Activated T-cell treated with anti-CD3 and anti-CD28 coated beads for 4 hours (primary cell): ENCODE measurements around the gene NFE2L2.
A peak's percentile ranks its signal among the peaks of the same experiment; 100 is the strongest.
"Not testable (repeated sequence)": the region's sequence is repeated elsewhere in the genome, so short reads cannot be mapped to it uniquely, and the experiment has no call there.

Experiments
- DNase-seq: peaks from one replicate; pipeline ENCODE4 v3.0.0-alpha.2; 2020

Gene NFE2L2

GRCh38 chr2:177279847-177280246 lies 15.3 kb upstream of the NFE2L2 start:
- no peak for DNase-seq

- DNase-seq: no peak
Observed at GRCh38 chr2:177275743-177276055, 11.2 kb upstream of the NFE2L2 start.

DNA sequence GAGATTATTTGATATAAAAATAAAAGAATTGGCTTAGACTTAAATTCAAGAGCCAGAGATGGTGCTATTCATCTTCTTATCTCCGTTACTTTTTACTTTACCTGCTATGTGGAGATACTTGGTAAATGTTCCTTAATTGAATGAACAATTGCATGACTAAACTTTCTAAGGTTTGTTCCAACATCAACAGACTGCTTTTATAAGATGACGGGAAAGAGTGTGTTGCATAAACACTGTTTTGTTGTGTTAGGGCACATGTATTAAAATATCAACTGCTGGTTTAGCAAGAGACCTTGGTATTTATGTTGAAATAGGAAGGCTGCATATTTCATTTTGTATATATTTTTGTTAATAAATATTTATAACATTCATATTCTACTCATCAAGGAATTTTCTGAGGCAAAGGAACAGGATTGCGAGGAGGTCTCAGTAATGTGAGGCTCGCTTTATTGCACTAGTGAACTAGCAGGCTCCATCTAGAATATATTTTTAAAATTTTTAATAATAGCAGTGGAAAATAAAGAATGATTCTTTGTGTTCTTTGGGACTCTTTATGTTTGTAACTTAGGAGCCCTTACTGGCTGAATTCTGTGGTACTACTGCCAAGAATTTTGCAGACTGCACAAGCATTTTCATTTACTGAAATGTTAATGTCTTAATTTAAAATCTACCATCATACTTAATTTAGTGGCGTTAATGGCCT lies 10.7 kb upstream of the NFE2L2 start:
- DNase-seq: no peak

DNA sequence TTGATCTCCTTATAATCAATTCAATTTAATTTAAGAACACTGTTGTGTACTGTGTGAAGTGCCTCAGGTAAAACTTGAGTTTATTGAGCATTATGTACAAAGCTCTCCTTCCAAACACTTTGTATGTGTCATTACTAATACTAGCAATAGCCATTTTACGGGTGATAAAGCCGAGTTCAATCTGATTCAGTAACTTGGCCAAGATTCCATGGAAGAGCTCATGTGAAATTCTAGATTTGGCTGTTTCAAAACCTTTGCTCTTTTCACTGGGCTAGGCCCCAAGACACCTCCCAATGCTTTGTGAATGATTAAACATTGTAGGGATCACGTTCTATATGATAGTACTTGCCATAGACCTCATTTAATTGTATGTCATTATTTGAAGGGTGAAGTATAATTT lies 8.9 kb upstream of the NFE2L2 start:
- no peak for DNase-seq

DNA sequence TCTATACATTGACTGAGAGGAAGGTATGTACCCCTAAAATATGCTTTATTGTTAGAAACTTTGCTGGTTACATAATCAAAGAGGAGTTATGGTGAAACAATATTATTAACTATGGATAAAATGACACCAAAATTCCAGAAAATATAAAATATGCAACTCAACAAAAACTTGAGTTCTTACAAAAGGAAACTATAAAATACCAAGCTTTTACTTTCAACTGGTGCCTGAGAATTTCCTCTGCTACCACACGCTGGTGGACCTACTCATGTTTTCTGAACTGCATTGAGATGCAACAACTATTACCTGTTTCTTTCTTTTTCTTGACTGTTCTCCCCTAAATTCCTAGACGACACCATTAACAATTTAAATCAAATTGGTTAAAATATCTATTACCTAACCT lies 8.2 kb upstream of the NFE2L2 start:
- no peak for DNase-seq

- DNase-seq: no peak
Observed at GRCh38 chr2:177271981-177272666, 7.6 kb upstream of the NFE2L2 start.

DNA sequence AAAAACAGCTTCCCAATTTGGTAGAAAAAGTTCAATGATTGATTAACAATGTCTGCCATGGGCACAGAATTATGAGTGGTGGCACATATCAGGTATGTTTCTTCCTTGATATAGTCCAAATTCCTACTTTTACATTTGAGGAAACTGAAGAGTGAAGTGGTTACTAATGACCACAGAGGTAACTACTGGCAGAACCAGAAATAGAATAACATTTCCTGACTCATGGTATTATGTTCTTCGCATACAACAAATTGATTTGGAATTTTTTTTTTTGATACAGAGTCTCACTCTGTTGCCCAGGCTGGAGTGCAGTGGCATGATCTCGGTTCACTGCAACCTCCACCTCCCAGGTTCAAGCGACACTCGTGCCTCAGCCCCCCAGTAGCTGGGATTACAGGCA lies 6.0 kb upstream of the NFE2L2 start:
- no peak for DNase-seq

DNA sequence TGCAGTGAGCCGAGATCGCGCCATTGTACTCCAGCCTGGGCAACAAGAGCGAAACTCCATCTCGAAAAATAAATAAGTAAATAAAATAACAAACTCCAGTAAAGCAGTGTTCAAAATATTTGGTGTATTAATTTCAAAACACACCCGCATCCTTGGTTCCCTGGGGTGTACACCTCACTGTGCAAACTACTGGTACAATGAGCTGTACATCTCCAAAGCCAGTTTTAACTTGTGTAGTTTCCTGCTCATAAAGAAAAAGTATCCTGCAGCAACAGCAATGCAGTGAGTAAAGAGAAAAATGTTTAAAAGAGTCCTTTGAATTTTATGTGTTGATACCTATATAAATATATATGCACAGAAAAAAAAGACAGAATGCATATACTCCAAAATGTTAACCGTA lies 4.4 kb upstream of the NFE2L2 start:
- DNase-seq: no peak

DNA sequence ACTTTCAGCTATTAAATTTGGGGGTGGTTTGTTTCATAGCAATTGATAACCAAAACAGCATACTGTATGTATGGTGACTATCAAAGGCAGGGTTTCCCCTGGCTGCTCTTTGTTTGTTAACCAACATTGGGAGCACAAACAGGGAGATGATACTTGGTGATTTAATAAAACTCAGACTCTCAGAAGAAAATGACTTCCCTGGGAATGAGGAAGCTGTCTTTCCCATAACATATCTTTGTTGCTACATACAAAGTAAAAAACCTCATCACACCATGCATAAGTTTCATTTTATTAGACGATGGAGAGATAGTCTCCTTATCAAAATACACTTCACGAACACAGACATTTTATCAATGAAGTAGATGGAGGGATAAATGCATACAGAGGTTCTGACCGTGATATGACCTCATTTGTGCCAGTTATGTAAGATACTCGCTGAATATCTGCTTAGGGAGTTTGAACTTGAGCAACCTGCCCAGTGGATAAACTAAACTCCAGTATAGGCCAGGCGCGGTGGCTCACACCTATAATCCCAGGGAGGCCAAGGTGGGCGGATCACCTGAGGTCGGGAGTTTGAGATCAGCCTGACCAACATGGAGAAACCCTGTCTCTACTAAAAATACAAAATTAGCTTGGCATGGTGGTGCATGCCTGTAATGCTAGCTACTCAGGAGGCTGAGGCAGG lies 3.8 kb upstream of the NFE2L2 start:
- DNase-seq: no peak

- DNase-seq: not testable (repeated sequence)
Observed at GRCh38 chr2:177266955-177267354, 2.4 kb upstream of the NFE2L2 start.

- no peak for DNase-seq
Observed at GRCh38 chr2:177265824-177266817, 1.6 kb upstream of the NFE2L2 start.

DNA sequence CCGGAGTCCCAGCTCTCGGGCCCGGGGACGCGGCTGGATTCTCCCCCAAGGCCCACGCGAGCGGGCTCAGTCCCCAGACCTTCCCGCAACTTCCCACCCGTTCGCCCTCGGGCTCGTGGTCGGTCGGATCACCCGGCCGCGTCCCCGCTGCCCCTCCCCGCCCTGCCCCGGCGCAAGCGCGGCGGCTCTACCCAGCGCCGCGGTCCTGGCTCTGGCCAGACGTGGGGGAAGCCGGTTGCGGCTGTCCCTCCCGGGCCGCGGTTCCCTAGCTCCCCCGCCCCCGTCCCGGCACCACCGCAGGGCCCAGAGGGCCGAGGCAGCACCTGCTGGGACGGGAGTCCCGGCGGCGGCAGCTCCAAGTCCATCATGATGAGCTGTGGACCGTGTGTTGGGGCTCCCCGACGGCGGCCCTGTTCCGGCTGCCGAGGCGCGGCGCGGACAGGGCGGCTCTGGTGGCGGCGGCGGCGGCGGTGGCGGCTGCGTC lies 276 bp downstream of the NFE2L2 start:
- DNase-seq: peak; percentile 22

DNA sequence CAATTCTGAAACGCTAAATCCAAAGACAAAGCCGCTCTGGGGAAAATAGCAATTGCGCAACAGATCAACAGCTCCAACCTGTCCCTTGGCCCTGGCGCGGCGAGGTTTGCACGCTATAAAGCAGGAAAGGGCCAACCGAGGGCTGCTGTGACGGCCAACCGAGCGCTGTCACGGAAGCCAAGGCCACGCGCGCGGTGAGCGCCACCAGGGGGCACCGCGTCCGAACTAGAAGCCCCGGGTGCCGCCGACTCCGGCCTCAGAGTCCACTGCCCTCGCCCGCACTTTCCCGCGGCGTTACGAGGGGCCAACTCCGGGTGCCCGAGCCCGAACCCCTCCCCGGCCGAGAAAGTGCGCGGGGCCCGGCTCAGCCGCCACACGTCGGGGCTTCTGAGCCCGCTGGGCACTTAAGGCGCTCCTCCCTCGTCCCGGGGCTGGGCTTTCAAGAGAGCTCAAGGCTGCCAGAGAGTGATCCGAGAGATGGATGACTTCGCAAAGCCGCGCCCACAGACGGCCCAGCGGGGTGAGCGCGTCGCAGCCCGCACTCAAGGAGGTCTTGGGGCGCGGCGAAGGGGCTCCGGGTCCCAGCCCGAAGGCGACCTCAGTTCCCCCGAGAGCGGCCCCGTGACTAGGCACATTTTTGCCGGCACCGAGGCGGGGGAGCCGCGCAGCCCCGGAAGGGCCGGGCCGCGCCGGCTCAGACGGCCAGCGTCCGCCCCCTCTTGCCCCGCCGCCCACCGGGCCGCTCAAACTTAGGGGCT lies 897 bp downstream of the NFE2L2 start:
- DNase-seq: peak; percentile 88

DNA sequence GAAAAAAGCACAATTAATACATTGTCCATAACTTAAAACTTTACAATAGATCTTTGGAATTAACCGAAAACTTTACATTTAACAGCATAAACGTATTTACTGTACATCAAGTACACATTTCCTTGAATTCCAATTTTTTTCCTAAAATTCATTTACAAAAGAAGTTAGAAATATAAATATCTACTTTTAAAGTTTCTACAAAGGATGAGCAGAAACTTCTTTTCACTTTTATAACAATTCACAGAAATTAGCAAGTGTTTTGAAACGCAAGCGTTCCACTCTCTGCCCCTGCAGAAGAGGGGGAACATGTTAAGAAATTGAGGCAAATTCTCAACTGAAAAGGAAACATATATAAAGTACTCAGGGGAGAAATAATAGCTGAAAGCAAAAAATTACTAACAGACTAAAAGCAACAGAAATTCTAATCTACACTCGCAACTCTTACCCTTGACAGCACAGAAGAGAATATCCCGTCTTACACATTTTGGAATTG lies 1.5 kb downstream of the NFE2L2 start:
- no peak for DNase-seq

- no peak for DNase-seq
Observed at GRCh38 chr2:177262092-177262491, 2.4 kb downstream of the NFE2L2 start.

DNA sequence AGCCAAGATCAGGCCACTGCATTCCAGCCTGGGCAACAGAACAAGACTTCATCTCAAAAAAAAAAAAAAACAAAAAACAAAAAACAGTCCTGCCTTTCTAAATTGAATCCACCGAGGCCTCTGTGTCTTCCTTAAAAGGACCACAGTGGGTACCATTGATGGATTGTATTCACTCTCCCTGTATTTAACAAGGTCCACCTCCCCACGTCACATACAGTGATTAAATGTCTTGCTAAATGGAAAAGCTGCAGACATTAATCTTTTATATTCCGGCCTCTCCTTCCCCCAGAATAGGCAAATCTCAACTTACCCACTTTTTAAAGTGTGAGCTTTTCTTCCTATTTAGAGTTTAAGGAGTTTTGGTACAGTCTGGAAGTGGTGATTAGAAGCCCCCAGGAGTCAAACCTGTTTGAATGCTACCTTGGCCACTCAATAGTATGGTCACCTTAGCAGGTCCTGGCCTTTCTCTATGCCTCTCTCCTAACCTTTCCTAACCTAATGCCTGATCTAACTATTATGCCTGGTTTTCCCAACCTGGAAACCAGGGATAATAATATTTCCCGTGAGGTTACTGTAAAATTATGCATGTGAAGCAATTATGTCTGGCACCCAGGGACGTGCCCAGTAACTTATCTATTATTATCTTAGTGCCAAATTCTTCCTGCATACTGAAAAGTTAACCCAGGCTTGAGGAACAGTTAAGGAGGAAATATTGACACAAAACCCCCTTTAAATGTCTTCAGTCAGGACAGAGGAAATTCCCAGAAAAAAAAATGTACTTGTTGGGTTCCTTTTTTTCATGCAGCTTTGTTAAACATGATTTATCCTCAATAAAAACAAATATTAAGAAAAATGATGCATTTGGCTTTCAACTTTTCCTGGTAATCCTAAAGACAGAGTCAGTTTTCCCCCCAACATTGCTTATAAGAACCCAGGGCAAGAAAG lies 3.1 kb downstream of the NFE2L2 start:
- DNase-seq: no peak

GRCh38 chr2:177260379-177260778 lies 4.1 kb downstream of the NFE2L2 start:
- no peak for DNase-seq

GRCh38 chr2:177258059-177258458 lies 6.5 kb downstream of the NFE2L2 start:
- DNase-seq: no peak

DNA sequence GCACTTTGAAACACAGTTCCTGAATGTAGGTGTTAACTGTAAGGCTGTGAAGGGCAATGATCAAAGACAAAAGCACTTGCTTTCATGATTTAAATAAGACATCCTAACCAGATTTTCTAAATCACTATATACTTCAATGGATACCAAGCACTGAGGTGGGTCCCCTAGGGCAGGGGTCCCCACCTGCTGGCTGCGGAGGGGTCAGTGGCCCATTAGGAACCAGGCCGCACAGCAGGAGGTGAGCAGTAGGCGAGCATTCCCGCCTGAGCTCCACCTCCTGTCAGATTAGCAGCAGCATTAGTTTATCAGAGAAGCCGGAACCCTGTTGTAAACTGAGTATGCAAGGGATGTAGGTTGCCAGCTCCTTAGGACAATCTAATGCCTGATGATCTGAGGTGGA lies 7.1 kb downstream of the NFE2L2 start:
- DNase-seq: no peak

DNA sequence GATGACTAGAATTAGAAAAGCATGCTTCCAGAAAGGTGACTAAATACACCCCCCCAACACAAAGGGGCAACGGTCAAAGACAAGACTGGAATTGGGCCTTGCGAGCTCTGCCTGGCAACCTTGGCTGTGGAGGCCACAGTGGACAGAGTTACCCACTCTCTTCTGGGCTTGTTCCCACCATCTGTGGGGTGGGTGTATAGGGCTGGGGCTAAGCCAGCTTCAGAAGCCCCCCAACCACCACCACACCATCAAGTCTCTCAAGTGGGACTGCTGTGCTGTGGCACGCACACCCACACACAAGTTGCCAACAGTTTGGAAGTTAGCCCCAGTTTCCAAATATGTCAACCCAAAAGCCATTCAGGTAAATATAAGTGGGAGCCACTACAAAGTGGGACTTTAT lies 7.8 kb downstream of the NFE2L2 start:
- DNase-seq: no peak

DNA sequence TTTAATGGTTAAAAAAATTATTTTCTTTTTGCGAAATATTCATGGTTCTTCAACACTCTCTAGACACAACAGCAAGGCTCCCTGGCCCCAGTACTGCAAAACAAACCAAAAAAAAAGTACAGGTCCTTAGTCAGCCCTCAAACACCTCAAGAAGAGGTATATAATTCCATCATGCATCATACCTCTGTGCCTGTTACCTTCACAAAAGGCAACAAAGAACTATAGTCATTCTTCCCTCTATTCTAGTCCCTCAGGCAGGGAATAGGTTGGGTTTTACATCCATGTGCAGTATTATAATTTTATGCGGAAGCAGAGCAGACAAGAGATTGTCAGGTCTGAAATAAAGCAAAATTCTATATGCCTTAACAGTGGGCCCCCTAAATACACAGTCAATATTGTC lies 8.5 kb downstream of the NFE2L2 start:
- DNase-seq: no peak
